Mucosa of descending colon (tissue), 3 donors: ENCODE measurements around the gene CRTAP. TPM values are rescaled to one million over a fixed set of nuclear protein-coding genes. Genes with fewer than 3 reads are reported as not detected.

Experiments
- ATAC-seq: fragments of 200-7000 bp; cut with Tn5 transposase; one replicate; pipeline ENCODE4 v1.9.1; 2020; ENCODE audit warnings: mild to moderate bottlenecking, moderate library complexity
- DNase-seq, 3 donors: peaks; one replicate each; pipeline ENCODE4 v3.0.0-alpha.2; 2020
- H3K36me3 ChIP-seq: fragments of 200-600 bp; one replicate; pipeline ENCODE4 v1.8.0; 2021; ENCODE audit warnings: low read depth, mild to moderate bottlenecking
- H3K4me1 ChIP-seq: fragments of 200-600 bp; one replicate; pipeline ENCODE4 v1.8.0; 2021; ENCODE audit warnings: low read depth, mild to moderate bottlenecking
- H3K4me3 ChIP-seq: fragments of 200-600 bp; one replicate; pipeline ENCODE4 v1.8.0; 2021; ENCODE audit warnings: mild to moderate bottlenecking
- H3K9me3 ChIP-seq: fragments of 200-600 bp; one replicate; pipeline ENCODE4 v1.8.0; 2021; ENCODE audit warnings: mild to moderate bottlenecking
- intact Hi-C, 2 donors: fragments of 100-400 bp; cut with DNase I in 1 of 2; cut with micrococcal nuclease in 1 of 2; formaldehyde crosslinking; loops; one replicate each; pipeline versions ENCODE4 v1.11.0 to v1.11.1; 2022; cut with DNase I, micrococcal nuclease
- total RNA-seq, 3 donors: library from RNA; stranded (reverse); fragmentation: NEBNext Ultra II Directional in 2 of 3; extraction: Animal tissue kit (Norgen Biotek cat#: 25700) in 2 of 3; gene quantifications; one replicate each; pipeline versions ENCODE4 v1.2.1 to v1.2.4, GENCODE V29; 2021 to 2023
- TF ChIP-seq, protein P1 (sequence below): fragments of 200-600 bp; IDR thresholded peaks from one replicate; pipeline ENCODE4 v1.8.0; 2022; ENCODE audit warnings: antibody characterized with exemption, mild to moderate bottlenecking
- donor health status: DM: no; HTN: no; CAD: no; lungs with moderate emphysema.
- donor health status: DM: no; HTN: no; CAD: no.
- donor health status: DM: no; HTN: yes; CAD: no.

Gene CRTAP
- total RNA-seq, 3 donors from 2014 or later = 55.0 to 269 (median 83.3) TPM

- Histone ChIP-seq H3K4me1 (no peaks in the 10 kb centered on the region), H3K9me3 (no peaks in the 10 kb centered on the region), H3K36me3 (no peaks in the 10 kb centered on the region), H3K4me3 (no peak overlapping the region)
- DNase-seq (no peak), ATAC-seq (no peak)
- TF ChIP-seq, protein P1, sequence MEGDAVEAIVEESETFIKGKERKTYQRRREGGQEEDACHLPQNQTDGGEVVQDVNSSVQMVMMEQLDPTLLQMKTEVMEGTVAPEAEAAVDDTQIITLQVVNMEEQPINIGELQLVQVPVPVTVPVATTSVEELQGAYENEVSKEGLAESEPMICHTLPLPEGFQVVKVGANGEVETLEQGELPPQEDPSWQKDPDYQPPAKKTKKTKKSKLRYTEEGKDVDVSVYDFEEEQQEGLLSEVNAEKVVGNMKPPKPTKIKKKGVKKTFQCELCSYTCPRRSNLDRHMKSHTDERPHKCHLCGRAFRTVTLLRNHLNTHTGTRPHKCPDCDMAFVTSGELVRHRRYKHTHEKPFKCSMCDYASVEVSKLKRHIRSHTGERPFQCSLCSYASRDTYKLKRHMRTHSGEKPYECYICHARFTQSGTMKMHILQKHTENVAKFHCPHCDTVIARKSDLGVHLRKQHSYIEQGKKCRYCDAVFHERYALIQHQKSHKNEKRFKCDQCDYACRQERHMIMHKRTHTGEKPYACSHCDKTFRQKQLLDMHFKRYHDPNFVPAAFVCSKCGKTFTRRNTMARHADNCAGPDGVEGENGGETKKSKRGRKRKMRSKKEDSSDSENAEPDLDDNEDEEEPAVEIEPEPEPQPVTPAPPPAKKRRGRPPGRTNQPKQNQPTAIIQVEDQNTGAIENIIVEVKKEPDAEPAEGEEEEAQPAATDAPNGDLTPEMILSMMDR = no peak
- intact Hi-C loops = no loop called here
Measured at GRCh38 chr3:33165372-33165771, 51.6 kb downstream of the CRTAP start.

GRCh38 chr3:33166095-33166494 is 52.3 kb downstream of the CRTAP start:
- ATAC-seq (no peak), DNase-seq (no peak)
- Histone ChIP-seq H3K4me1 (no peaks in the 10 kb centered on the region), H3K36me3 (no peaks in the 10 kb centered on the region), H3K9me3 (no peaks in the 10 kb centered on the region), H3K4me3 (no peak overlapping the region)
- intact Hi-C loops = no loop called here
- TF ChIP-seq, protein P1 = no peak

GRCh38 chr3:33167284-33167683 is 53.5 kb downstream of the CRTAP start:
- no peaks in the 10 kb centered on the region for H3K9me3 ChIP-seq
- no peak for ATAC-seq
- TF ChIP-seq, protein P1 = no peak

GRCh38 chr3:33167716-33168336 is 54.0 kb downstream of the CRTAP start:
- no peak for DNase-seq
- H3K4me3 ChIP-seq = no peak overlapping the region
- no peak for ATAC-seq
- intact Hi-C loops = no loop called here
- no peaks in the 10 kb centered on the region for H3K4me1 ChIP-seq
- TF ChIP-seq, protein P1 = no peak
- no peaks in the 10 kb centered on the region for H3K9me3 ChIP-seq
- H3K36me3 ChIP-seq = no peaks in the 10 kb centered on the region

More at GRCh38 chr3:33167284-33167683, 53.5 kb downstream of the CRTAP start:
- no peak for DNase-seq
- intact Hi-C loops = no loop called here
- Histone ChIP-seq H3K4me1 (no peaks in the 10 kb centered on the region), H3K4me3 (no peak overlapping the region), H3K36me3 (no peaks in the 10 kb centered on the region)

DNA sequence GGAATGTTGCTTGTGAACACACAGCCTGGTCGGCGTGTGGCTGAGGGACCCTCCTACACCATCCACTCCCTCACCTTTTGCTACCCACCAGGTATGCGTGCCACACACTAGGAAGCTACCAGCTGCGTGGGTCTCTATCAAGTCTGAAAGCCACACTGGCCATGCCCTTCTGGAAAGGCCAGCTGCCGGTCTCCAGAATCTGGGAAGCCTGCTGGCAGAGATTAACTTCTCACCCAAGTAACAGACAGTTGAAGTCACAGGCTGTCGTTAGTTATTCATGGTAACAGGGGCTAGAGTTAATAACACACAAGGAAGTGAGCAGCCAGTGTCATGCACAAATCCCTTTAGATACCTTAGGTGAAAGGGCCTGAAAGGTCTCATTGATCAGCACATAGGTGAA is 56.7 kb downstream of the CRTAP start:
- Histone ChIP-seq H3K36me3 (no peaks in the 10 kb centered on the region), H3K4me3 (no peak overlapping the region), H3K4me1 (no peaks in the 10 kb centered on the region), H3K9me3 (no peaks in the 10 kb centered on the region)
- intact Hi-C loops = no loop called here
- DNase-seq = no peak
- TF ChIP-seq, protein P1 = no peak
- ATAC-seq = no peak

- TF ChIP-seq, protein P1 = no peak
- no peaks in the 10 kb centered on the region for H3K9me3 ChIP-seq
- H3K4me3 ChIP-seq = no peak overlapping the region
- no peaks in the 10 kb centered on the region for H3K36me3 ChIP-seq
- ATAC-seq (no peak), DNase-seq (no peak)
- no peaks in the 10 kb centered on the region for H3K4me1 ChIP-seq
- intact Hi-C loops = no loop called here
Measured at GRCh38 chr3:33171580-33171979, 57.8 kb downstream of the CRTAP start.
